ENCODE measurements around the gene ERICH4.

Gene ERICH4

DNA sequence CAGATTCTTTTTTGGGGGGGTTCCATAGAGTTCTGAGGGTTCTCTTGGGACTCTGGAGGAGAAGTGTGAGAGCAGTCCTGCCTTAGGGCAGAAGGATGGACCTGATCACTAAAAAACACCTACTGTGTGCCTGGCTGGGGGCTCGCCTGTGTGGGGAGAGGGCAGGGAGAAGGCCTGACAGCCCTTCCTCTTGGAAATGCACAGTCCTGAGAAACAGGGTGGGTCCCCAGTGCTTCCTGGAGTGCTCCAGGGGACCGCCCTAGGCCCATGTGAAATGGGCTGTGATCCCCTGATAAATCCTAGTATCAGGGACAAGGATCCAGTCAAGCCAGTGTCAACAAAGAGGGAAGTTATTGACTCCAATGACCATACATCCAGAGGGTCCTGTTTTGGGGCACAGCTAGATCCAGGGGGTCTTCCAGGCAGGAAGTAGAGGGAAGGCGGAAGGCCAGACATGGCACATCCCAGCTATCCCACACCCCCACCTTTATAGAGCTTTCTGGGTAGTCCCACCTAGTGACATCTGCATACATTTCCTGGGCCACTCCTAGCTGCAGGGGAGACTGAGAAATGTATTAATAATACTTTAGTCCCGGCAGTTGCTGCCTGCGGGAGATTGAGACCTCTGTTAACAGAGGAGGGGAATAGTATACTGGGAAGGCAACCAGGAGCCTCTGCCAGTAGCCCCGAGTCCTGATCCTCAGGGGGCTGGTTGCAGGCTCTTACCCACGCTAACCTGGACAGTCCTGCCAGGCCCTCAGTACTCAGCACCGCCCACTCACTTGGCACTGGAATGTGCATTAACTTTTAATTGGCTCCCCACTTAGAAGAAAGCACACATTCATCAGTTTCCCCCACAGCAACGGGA lies 31.6 kb upstream of the ERICH4 start:
- peaks cover 18% of the 10 kb centered on the region for H3K36me3 ChIP-seq (ENCODE audit: control insufficient read depth, insufficient read depth, low read length)
- H3K27me3 ChIP-seq (replicated peaks; ENCODE audit: control insufficient read depth, insufficient read depth, low read length) = no peaks in the 10 kb centered on the region
- no peak overlapping the region for H3K4me3 ChIP-seq (replicated peaks; ENCODE audit: low read depth, low read length)
- TF ChIP-seq, protein P1, sequence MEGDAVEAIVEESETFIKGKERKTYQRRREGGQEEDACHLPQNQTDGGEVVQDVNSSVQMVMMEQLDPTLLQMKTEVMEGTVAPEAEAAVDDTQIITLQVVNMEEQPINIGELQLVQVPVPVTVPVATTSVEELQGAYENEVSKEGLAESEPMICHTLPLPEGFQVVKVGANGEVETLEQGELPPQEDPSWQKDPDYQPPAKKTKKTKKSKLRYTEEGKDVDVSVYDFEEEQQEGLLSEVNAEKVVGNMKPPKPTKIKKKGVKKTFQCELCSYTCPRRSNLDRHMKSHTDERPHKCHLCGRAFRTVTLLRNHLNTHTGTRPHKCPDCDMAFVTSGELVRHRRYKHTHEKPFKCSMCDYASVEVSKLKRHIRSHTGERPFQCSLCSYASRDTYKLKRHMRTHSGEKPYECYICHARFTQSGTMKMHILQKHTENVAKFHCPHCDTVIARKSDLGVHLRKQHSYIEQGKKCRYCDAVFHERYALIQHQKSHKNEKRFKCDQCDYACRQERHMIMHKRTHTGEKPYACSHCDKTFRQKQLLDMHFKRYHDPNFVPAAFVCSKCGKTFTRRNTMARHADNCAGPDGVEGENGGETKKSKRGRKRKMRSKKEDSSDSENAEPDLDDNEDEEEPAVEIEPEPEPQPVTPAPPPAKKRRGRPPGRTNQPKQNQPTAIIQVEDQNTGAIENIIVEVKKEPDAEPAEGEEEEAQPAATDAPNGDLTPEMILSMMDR (IDR thresholded peaks at IDR 0.05; ENCODE audit: insufficient read depth, low read length, poor library complexity, severe bottlenecking) = no peak
- DNase-seq (ENCODE audit: extremely low read depth, insufficient read length) = no peak

DNA sequence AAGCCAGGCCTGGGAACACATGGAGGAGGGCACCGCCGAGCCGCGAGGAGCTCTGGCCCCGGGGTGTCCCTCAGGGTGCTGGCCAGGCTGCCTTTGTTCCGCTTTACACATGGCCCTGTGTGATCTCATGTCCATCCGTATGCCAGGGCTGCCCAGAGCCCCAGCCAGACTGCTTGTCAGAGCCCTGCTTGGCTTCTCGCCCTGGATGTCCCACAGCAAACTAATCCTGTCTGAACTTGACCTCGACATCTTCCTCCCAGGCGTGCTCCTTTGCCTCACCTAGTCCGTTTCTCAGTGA lies 31.0 kb upstream of the ERICH4 start:
- DNase-seq (ENCODE audit: extremely low read depth, insufficient read length) = no peak
- H3K27me3 ChIP-seq (replicated peaks; ENCODE audit: control insufficient read depth, insufficient read depth, low read length) = no peaks in the 10 kb centered on the region
- H3K36me3 ChIP-seq (ENCODE audit: control insufficient read depth, insufficient read depth, low read length) = peaks cover 18% of the 10 kb centered on the region
- TF ChIP-seq, protein P1 (IDR thresholded peaks at IDR 0.05; ENCODE audit: insufficient read depth, low read length, poor library complexity, severe bottlenecking) = no peak
- no peak overlapping the region for H3K4me3 ChIP-seq (replicated peaks; ENCODE audit: low read depth, low read length)

DNA sequence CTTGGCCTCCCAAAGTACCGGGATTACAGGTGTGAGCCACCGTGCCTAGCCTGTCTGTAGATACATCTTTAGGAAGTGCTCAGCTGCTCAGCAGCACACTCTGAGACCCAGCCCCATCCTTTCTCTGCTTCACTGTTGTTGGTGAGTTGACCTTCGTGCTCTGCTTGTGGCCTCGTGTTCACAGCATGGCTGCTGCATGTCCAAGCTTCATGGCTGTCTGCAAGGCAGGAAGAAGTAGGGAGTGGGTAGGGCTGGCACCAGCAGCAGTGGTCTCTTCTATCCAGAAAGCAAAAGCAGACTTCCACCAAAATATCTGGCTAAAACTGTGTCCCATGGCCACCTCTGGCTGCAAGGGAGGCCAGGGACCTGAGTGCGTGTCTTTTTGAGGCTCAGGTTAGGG lies 30.0 kb upstream of the ERICH4 start:
- Histone ChIP-seq H3K27me3 (replicated peaks; ENCODE audit: control insufficient read depth, insufficient read depth, low read length) (no peaks in the 10 kb centered on the region), H3K4me3 (replicated peaks; ENCODE audit: low read depth, low read length) (no peak overlapping the region), H3K36me3 (ENCODE audit: control insufficient read depth, insufficient read depth, low read length) (peaks cover 18% of the 10 kb centered on the region)
- no peak for DNase-seq (ENCODE audit: extremely low read depth, insufficient read length)
- TF ChIP-seq, protein P1 (IDR thresholded peaks at IDR 0.05; ENCODE audit: insufficient read depth, low read length, poor library complexity, severe bottlenecking) = no peak

DNA sequence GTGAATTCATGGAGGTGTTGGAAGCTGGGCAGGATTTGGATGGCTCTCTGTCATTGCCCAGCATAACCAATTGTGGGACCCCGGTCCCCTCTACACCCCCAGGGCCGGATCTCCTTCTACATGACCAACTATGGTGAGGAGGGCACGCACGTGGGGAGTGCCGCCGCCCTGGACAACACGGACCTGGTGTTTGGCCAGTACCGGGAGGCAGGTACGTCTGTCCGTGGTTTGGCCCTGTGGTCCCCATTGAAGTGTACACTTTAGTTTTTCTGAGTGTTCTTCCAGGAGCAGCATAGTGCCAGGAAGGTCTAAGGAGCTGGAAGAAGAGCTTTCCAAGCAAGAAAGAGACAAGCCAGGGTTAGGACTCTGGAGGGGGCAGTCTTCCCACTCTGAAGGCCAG lies 29.0 kb upstream of the ERICH4 start:
- H3K4me3 ChIP-seq (replicated peaks; ENCODE audit: low read depth, low read length) = no peak overlapping the region
- H3K27me3 ChIP-seq (replicated peaks; ENCODE audit: control insufficient read depth, insufficient read depth, low read length) = no peaks in the 10 kb centered on the region
- no peak for DNase-seq (ENCODE audit: extremely low read depth, insufficient read length)
- H3K36me3 ChIP-seq (ENCODE audit: control insufficient read depth, insufficient read depth, low read length) = peaks cover 20% of the 10 kb centered on the region
- TF ChIP-seq, protein P1 (IDR thresholded peaks at IDR 0.05; ENCODE audit: insufficient read depth, low read length, poor library complexity, severe bottlenecking) = no peak

DNA sequence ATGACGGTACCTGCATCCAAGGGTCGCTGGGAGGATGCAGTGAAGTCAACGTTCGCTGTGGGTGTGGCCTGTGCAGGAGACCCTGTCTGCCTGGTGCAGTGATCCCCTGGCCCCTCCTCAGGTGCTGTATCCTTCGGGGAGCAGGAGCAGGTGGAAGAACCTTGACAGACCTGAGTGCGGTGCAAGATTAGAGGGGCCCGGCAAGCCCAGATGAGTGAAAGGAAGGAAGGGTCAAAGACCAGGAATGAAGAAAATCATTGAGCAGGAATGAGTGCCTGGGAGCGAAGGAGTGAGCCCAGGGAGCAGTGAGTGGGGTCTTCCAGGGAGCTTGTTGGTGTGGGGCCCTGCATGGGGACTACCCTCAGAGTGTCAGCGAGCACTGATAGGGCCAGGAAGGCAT lies 28.5 kb upstream of the ERICH4 start:
- no peak overlapping the region for H3K4me3 ChIP-seq (replicated peaks; ENCODE audit: low read depth, low read length)
- DNase-seq (ENCODE audit: extremely low read depth, insufficient read length) = no peak
- TF ChIP-seq, protein P1 (IDR thresholded peaks at IDR 0.05; ENCODE audit: insufficient read depth, low read length, poor library complexity, severe bottlenecking) = no peak
- peaks cover 23% of the 10 kb centered on the region for H3K36me3 ChIP-seq (ENCODE audit: control insufficient read depth, insufficient read depth, low read length)
- H3K27me3 ChIP-seq (replicated peaks; ENCODE audit: control insufficient read depth, insufficient read depth, low read length) = no peaks in the 10 kb centered on the region

Data from GM06990 (cell line).